Anterior cingulate cortex (tissue), 58 donors: Measurements from ENCODE around the gene HS2ST1.
"Not testable (repeated sequence)": the region's sequence is repeated elsewhere in the genome, so short reads cannot be mapped to it uniquely, and the experiment has no call there.

ENCODE experiments used
- DNase-seq, 58 donors: peaks; one replicate each; lab custom pipeline; 2025; lab: John Stamatoyannopoulos, UW

HS2ST1 gene

DNA sequence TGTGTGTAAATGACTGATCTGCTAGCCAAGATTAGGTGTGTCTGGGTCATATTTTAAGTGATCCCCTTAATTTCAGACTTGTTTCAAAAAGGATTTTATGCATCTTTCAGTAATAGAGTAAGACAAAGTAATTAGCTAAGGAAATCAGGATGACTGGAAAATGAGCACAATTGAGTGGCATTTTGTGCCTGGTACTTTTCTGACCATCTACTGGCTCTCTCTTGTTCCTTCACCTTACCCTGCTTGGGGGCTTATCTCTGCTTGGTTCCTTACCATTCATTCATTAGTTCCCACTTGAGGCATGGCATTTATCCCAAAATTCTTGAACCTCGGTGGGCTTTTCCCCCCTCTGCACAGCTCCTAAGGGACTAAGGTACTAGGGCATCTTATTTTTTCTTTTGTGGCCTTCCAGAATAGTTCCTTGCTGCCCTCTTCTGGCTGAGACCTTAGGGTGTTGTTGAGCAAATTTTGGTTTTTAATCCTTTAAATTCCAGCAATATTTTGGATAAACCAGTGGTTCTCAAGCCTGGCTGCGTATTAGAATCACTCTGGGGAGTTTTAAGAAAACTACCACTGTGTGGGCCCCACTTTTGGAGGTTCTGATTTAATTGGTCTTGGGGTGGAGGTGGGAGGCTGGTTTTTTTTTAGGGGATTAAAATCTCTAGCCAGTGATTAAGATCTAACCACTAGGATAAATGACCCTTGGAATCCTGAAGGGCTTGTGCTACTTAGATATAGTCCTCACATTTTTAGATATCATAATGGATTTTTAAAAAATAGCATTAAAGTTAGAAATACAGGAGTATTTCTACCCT, 50.8 kb downstream of the HS2ST1 start:
- peak in 3 of 58 donors; percentile 0 to 13 (median 7) for DNase-seq

GRCh38 chr1:86965827-86966182, 51.4 kb downstream of the HS2ST1 start:
- no peak for DNase-seq

GRCh38 chr1:86970938-86971337, 56.5 kb downstream of the HS2ST1 start:
- no peak for DNase-seq

GRCh38 chr1:86971778-86972177, 57.3 kb downstream of the HS2ST1 start:
- no peak for DNase-seq

GRCh38 chr1:86972262-86972661, 57.8 kb downstream of the HS2ST1 start:
- no peak for DNase-seq

DNA sequence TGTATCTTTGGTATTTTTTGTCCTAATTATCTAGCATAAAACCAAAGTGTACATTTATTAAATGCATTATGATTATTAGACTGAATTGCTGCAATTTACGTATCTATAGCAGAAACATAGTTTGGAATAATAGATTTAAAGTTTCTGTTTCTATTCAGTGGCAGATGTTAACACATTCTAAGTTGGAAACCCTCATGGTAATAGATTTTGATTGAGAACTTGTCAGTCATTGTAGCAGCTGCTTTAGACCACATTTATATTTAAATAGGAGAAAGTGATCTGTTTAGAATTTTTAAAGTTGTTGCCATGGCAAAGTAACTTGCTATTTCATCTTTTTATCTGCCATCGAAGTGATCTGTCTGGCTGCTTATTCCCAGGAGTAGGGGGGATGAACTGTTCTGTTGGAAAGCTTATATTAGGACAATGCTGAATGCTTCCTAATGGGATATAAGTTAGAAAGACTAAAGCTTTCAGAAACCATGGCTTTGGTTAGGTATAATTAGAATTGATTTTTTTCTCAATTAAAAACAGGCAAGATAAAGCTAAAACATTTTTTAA, 61.6 kb downstream of the HS2ST1 start:
- no peak for DNase-seq

- no peak for DNase-seq
Measured at GRCh38 chr1:86976664-86977063, 62.2 kb downstream of the HS2ST1 start.

DNA sequence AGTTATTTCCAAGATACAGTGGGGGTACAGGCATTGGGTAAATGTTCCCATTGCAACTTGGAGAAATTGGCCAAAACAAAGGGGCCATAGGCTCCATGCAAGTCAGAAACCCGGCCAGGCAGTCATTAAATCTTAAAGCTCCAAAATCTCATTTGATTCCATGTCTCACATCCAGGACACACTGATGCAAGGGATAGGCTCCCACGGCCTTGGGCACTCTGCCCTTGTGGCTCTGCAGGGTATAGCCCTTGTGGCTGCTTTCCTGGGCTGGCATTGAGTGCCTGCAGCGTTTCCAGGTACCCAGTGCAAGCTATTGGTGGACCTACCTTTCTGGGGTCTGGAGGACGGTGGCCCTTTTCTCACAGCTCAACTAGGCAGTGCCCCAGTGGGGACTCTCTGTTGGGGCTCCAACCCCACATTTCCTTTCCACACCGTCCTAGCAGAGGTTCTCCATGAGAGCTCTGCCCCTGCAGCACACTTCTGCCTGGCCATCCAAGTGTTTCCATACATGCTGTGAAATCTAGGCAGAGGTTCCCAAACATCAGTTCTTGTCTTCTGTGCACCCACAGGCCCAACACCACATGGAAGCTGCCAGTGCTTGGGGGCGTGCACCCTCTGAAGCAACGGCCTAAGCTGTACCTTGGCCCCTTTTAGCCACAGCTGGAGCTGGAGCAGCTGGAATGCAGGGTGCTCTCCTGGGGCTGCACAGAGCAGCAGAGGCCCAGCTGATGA, 67.2 kb downstream of the HS2ST1 start:
- DNase-seq: no peak

GRCh38 chr1:86983677-86984076, 69.2 kb downstream of the HS2ST1 start:
- not testable (repeated sequence) for DNase-seq

DNA sequence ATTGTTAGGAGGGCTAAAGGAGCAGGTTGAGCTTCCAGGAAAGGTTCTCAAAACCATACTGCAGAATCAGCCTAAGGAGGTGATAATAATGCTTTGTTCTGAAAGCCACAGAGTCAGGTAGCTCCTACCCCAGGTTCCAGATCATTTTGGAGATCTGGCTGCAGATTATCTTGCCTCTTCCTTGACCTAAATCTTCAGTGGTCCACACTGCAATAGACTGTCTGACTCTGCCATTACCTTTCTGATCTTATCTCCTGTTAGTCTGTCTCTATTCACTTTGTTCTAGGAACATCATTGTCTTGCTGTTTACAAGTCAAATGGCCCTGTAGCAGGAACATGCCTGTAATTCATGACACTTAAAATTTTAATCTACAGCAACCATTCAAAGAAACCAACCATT, 73.0 kb downstream of the HS2ST1 start:
- no peak for DNase-seq

DNA sequence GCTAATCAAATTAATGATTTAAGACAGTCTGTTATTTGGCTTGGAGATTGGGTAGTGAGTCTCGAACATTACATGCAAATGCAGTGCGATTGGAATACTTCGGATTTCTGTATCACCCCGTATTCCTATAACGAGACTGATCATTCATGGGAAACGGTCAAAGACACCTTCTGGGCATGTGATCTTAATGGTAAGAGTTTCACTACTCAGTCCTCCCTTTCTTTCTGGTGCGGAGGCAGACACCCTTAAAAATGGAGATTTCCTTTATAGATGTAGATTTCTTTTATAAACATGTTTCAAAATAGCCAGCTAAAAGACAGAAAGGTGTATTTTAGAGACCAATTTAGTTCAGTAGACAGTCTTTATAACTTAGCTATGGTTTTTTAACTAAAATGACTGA, 74.4 kb downstream of the HS2ST1 start:
- DNase-seq: no peak

DNA sequence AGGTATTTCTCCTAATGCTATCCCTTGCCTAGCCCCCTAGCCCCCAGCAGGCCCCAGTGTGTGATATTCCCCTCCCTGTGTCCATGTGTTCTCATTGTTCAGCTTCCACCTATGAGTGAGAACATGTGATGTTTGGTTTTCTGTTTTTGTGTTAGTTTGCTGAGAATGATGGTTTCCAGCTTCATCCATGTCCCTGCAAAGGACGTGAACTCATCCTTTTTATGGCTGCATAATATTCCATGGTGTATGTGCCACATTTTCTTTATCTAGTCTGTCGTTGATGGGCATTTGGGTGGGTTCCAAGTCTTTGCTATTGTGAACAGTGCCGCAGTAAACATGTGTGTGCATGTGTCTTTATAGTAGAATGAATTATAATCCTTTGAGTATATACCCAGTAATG, 75.3 kb downstream of the HS2ST1 start:
- not testable (repeated sequence) for DNase-seq

DNA sequence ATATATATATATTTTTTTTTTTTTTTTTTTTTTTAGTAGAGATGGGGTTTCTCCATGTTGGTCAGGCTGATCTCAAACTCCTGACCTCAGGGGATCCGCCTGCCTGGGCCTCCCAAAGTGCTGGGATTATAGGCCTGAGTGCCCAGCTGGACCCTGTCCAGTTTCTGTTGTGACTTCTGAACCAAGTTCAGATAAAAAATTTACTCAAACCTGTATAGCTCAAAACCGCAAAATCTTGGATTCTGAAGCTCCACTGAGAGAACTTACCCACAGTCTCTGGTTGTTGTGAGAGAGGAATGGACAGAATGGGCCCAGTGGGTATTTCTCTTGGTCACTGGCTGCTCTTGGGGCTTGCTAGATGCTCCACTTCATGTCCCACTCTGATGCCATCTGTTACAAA, 76.4 kb downstream of the HS2ST1 start:
- DNase-seq: no peak

DNA sequence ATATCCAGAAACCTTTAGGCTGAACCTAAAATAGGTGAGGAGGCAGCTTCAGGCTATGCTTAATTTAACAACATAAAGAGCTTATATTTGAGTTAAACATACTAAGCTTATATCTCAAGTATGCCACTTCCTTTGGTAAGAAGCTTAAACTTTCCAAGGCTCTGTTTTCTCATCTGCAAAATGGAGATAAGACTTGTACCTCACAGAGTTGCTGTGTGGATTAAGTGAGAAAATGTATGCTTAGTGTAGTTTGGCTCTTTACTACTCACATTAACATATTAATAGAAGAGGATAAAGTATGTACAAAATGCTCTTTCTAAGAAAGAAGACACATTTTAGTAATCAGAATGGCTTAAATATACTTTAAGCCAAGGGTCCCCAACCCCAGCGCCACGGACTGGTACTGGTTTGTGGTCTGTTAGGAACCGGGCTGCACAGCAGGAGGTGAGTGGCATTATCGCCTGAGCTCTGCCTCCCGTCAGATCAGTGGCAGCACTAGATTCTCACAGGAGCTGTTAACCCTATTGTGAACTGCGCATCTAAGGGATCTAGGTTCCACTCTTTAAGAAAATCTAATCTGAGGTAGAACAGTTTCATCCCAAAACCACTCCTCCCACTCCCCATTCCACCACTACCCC, 77.2 kb downstream of the HS2ST1 start:
- DNase-seq: no peak

DNA sequence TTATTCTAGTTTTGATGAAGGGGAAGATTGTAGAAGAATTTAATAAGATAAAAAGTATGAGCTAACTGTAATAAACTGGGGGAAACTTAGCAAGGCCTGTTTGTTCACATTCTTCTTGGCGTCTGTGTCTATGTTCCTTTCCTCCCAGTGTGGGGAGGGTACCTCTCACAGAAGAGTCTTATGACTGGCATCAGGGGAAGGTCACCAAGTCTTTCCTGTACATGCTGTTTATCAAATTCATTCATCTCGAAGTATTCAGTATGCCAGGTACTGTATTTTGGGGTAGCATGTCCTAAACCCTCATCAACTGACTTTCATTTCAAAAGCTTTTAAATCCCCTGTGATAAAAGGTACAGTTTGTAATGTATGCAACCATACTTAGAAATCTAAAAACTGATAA, 78.4 kb downstream of the HS2ST1 start:
- DNase-seq: no peak

DNA sequence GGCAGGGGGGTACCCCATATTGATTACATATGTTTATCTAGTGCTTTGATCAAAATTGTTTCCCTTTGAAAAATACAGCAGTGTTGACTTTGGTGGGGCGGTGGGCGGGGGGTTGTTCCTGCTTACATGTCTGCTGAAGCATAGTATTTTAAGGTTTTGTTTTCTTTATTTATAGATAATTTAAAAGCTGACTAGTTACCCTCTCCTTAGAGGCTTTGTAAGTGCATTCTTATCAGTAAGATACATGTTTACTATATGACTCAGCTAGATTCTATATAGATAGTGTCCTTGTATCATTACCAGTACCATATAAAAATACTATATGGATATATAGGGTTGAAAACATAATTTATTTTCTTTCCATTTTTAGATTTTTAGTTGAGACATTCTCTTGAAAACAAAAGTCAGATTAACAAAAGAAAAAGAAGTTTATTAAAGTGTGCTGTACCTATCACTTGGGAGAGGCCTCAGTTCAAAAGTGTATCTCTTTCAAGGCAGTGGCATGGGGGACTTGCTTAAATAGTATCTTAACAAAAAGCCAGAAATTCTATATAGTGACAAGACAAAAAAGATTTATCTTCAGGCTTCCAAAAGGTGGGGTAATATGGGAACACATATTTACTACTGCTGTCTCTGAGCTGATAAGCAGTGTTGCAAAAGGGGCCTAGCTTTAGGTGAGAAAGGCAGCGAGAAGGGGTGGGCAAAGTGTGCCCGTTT, 79.0 kb downstream of the HS2ST1 start:
- DNase-seq: no peak

DNA sequence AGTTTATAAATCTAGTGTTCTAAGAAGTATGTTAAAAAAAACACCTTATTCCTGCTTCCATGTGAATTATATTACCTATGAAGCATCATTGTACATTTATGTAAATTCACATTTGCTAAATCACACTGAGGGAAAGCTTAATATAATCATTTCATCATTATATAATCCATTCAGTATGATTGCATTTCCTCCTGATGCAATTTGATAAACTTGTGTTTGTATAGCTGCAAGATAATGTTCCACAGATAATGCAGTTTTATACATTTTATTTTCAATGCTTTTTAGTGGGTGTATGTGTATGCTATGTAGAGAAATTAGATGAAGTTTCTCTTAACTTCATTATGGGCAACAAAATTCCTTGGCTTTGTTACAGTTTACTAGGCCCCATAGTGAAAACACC, 79.6 kb downstream of the HS2ST1 start:
- DNase-seq: no peak

DNA sequence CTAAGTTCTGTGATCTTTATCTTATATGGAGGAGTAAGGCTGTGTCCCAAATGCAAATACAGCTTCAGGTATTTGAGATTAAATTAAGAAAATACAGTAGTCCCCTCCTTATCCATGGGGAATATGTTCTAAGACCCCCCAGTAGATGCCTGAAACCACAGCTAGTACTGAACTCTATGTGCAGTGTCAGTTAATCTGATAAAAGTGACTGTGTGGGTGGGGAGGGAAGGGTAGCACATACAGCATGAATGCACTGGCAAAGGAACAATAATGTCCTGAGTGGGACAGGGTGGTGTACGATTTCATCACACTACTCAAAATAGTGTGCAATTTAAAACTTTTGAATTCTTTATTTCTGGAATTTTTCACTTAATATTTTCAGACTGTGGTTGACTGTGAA, 83.1 kb downstream of the HS2ST1 start:
- no peak for DNase-seq

DNA sequence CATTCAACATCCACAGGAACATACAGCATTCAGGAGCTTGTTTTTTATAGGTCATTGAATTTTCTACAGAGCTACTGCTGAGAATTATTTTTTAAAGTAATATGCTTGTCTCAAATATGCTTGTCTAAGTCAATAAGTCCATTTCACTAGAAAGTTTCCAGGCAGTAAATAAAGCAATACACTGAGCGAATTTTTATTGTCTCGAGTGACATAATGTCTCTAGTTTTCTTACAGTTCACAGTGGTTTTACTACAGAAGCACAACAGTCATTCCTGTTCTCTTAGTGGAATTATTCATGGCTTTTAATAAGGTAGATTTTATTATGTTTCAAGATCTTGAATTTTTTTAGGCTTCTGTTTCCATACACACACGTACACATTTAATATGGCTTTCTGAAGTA, 83.8 kb downstream of the HS2ST1 start:
- DNase-seq: no peak

GRCh38 chr1:86998727-86999126, 84.3 kb downstream of the HS2ST1 start:
- DNase-seq: no peak

- DNase-seq: no peak
Measured at GRCh38 chr1:87000460-87000859, 86.0 kb downstream of the HS2ST1 start.
